IMR-90 (cell line): ENCODE results near the gene ADAMTS16. TPM values are rescaled to one million over a fixed set of nuclear protein-coding genes. Genes with fewer than 3 reads are reported as not detected.

Experiments
- ATAC-seq: fragments of 200-7000 bp; cut with Tn5 transposase; 2 replicates; pipeline ENCODE4 v1.9.1; 2020; ENCODE audit warnings: low read depth, mild to moderate bottlenecking, moderate library complexity
- BruUV-seq: library from RNA; stranded (reverse); fragments of 400-500 nt; replicated peaks from 2 replicates; lab custom pipeline; 2021; lab: Mats Ljungman, UMichigan
- CTCF ChIA-PET: fragments of 300-600 bp; formaldehyde crosslinking; extraction: SDS; loops from one replicate; lab custom pipeline; 2021; ENCODE audit warnings: antibody characterized with exemption; lab: Yijun Ruan, JAX
- POLR2A ChIA-PET: fragments of 300-600 bp; sonication (Branson Sonifier 250); formaldehyde crosslinking; loops from one replicate; lab custom pipeline; 2022; ENCODE audit warnings: antibody characterized with exemption; ENCODE audit not compliant: unreplicated experiment; lab: Charles Lee
- DNase-seq: peaks from one replicate; pipeline ENCODE4 v3.0.0; 2013
- H2AFZ ChIP-seq: replicated peaks from 2 replicates; pipeline ENCODE3; 2013; ENCODE audit warnings: low read length, mild to moderate bottlenecking; ENCODE audit not compliant: poor library complexity
- H2AK5ac ChIP-seq: 2 replicates; pipeline ENCODE4 v1.6.1; 2013; ENCODE audit warnings: low read depth, low read length, inconsistent platforms
- H2AK9ac ChIP-seq: replicated peaks from 2 replicates; pipeline ENCODE3; 2013; ENCODE audit warnings: mild to moderate bottlenecking, low read depth, low read length, moderate library complexity; ENCODE audit not compliant: poor library complexity
- H2BK120ac ChIP-seq: 2 replicates; pipeline ENCODE4 v1.6.1; 2013; ENCODE audit warnings: low read depth, low read length, inconsistent platforms
- H2BK15ac ChIP-seq: 3 replicates; pipeline ENCODE4 v1.6.1; 2013; ENCODE audit warnings: low read depth, low read length, inconsistent platforms
- H2BK20ac ChIP-seq: 2 replicates; pipeline ENCODE4 v1.6.1; 2013; ENCODE audit warnings: low read depth, mild to moderate bottlenecking, inconsistent platforms, low read length, moderate library complexity
- H2BK5ac ChIP-seq: 2 replicates; pipeline ENCODE4 v1.6.1; 2013; ENCODE audit warnings: mild to moderate bottlenecking, low read depth, low read length, inconsistent platforms; ENCODE audit not compliant: poor library complexity, severe bottlenecking
- H3K14ac ChIP-seq: replicated peaks from 2 replicates; pipeline ENCODE4 v1.6.1; 2013; ENCODE audit warnings: low read depth, low read length, inconsistent platforms
- H3K18ac ChIP-seq: 2 replicates; pipeline ENCODE4 v1.6.1; 2013; ENCODE audit warnings: low read depth, low read length, control low read depth
- H3K23ac ChIP-seq: 2 replicates; pipeline ENCODE4 v1.6.1; 2013; ENCODE audit warnings: low read depth, low read length, inconsistent platforms
- H3K27ac ChIP-seq: 2 replicates; pipeline ENCODE4 v1.5.1; 2013; ENCODE audit warnings: mild to moderate bottlenecking, control low read depth, low read length; ENCODE audit not compliant: insufficient read depth
- H3K27me3 ChIP-seq: 2 replicates; pipeline ENCODE4 v1.6.1; 2013; ENCODE audit warnings: low read length; ENCODE audit not compliant: control insufficient read depth, insufficient read depth
- H3K36me3 ChIP-seq: 2 replicates; pipeline ENCODE4 v1.6.1; 2013; ENCODE audit warnings: low read length, mixed read lengths; ENCODE audit not compliant: control insufficient read depth, insufficient read depth
- H3K4ac ChIP-seq: 2 replicates; pipeline ENCODE4 v1.6.1; 2013; ENCODE audit warnings: low read depth, low read length, inconsistent platforms
- H3K4me1 ChIP-seq: 2 replicates; pipeline ENCODE4 v1.6.1; 2013; ENCODE audit warnings: low read length, mixed read lengths; ENCODE audit not compliant: control insufficient read depth, insufficient read depth
- H3K4me2 ChIP-seq: 2 replicates; pipeline ENCODE4 v1.6.1; 2013; ENCODE audit warnings: low read depth, mild to moderate bottlenecking, control low read depth, low read length, moderate library complexity
- H3K4me3 ChIP-seq: 2 replicates; pipeline ENCODE4 v1.5.1; 2013; ENCODE audit warnings: low read depth, mild to moderate bottlenecking, control low read depth, low read length, moderate library complexity; ENCODE audit not compliant: insufficient read depth
- H3K56ac ChIP-seq: 2 replicates; pipeline ENCODE4 v1.6.1; 2013; ENCODE audit warnings: low read length, inconsistent platforms; ENCODE audit not compliant: insufficient read depth; ENCODE audit errors: extremely low read depth
- H3K79me1 ChIP-seq, 2 experiments: 2 replicates each; pipeline ENCODE4 v1.6.1; 2013; ENCODE audit warnings: low read length in 2 of 2, inconsistent platforms in 1 of 2, low read depth in 1 of 2
- H3K9ac ChIP-seq: 2 replicates; pipeline ENCODE4 v1.6.1; 2013; ENCODE audit warnings: low read depth, low read length, control low read depth
- H3K9me1 ChIP-seq: 2 replicates; pipeline ENCODE4 v1.6.1; 2013; ENCODE audit warnings: low read length, inconsistent platforms; ENCODE audit not compliant: insufficient read depth
- H3K9me3 ChIP-seq: 2 replicates; pipeline ENCODE4 v1.6.1; 2013; ENCODE audit warnings: low read length; ENCODE audit not compliant: control insufficient read depth, insufficient read depth
- H4K20me1 ChIP-seq: 2 replicates; pipeline ENCODE4 v1.6.1; 2013; ENCODE audit warnings: low read length, inconsistent platforms; ENCODE audit not compliant: insufficient read depth
- H4K5ac ChIP-seq: 2 replicates; pipeline ENCODE4 v1.6.1; 2013; ENCODE audit warnings: mild to moderate bottlenecking, low read depth, low read length, control low read depth
- H4K8ac ChIP-seq, 2 experiments: 2 replicates each; pipeline ENCODE4 v1.6.1; 2013; ENCODE audit warnings: low read depth in 2 of 2, low read length in 2 of 2, control low read depth in 1 of 2, inconsistent platforms in 1 of 2
- H4K91ac ChIP-seq: 2 replicates; pipeline ENCODE4 v1.6.1; 2013; ENCODE audit warnings: low read depth, low read length, inconsistent platforms; ENCODE audit not compliant: insufficient read depth
- CEBPB ChIP-seq: IDR thresholded peaks from 2 replicates; pipeline ENCODE4 v1.6.1; 2012; ENCODE audit warnings: low read depth, low read length, improper control_type of control experiment
- MXI1 ChIP-seq: IDR thresholded peaks from 2 replicates; pipeline ENCODE4 v1.6.1; 2012; ENCODE audit warnings: low read depth, mild to moderate bottlenecking, low read length, moderate library complexity, borderline replicate concordance
- RCOR1 ChIP-seq: IDR thresholded peaks from 2 replicates; pipeline ENCODE4 v1.6.1; 2012; ENCODE audit warnings: mild to moderate bottlenecking, low read length, improper control_type of control experiment; ENCODE audit not compliant: insufficient replicate concordance
- RFX5 ChIP-seq: IDR thresholded peaks from 2 replicates; pipeline ENCODE4 v1.8.0; 2012; ENCODE audit warnings: low read depth, mild to moderate bottlenecking, low read length, moderate library complexity
- WGBS, 2 experiments: methylation state at CpG; one replicate each; pipeline versions ENCODE4 v1.1.5 to v1.1.7; 2013; ENCODE audit warnings: missing lambda C conversion rate in 2 of 2; ENCODE audit not compliant: insufficient read length in 1 of 2; ENCODE audit errors: extremely low coverage in 2 of 2; 5-methylcytosine and 5-hydroxymethylcytosine counted together
- dilution Hi-C: fragments of 300-500 bp; cut with HindIII; formaldehyde crosslinking; loops from one replicate; pipeline ENCODE4 v1.14.3; 2018; ENCODE audit warnings: low sequenced_read_pairs; ENCODE audit not compliant: unreplicated experiment
- in situ Hi-C: fragments of 300-500 bp; cut with MboI; formaldehyde crosslinking; loops from 3 replicates; pipeline ENCODE4 v1.14.3; 2019; ENCODE audit warnings: low sequenced_read_pairs, inconsistent platforms, mixed read lengths
- intact Hi-C: fragments of 100-400 bp; cut with micrococcal nuclease; formaldehyde crosslinking; loops from 2 replicates; pipeline ENCODE4 v1.10.0; 2022
- polyA plus RNA-seq, 3 experiments: library from polyadenylated mRNA; depleted of rRNA; stranded (reverse); fragments of >200 nt; gene quantifications; 2 replicates each; pipeline ENCODE4 v1.2.3, GENCODE V29; 2012; ENCODE audit warnings: low replicate concordance in 1 of 3
- total RNA-seq: library from RNA; depleted of rRNA; stranded (reverse); fragments of >200 nt; gene quantifications from 2 replicates; pipeline ENCODE4 v1.2.3, GENCODE V29; 2012
- TF ChIP-seq, protein P1 (sequence below): conservative IDR thresholded peaks from 2 replicates; pipeline ENCODE4 v1.5.1; 2012; ENCODE audit warnings: mild to moderate bottlenecking, low read depth, low read length, improper control_type of control experiment

ADAMTS16 gene
- total and polyA plus RNA-seq, 2 of the 4 experiments (the other 2 are of a cell fraction) = 0.09 to 0.18 TPM

DNA sequence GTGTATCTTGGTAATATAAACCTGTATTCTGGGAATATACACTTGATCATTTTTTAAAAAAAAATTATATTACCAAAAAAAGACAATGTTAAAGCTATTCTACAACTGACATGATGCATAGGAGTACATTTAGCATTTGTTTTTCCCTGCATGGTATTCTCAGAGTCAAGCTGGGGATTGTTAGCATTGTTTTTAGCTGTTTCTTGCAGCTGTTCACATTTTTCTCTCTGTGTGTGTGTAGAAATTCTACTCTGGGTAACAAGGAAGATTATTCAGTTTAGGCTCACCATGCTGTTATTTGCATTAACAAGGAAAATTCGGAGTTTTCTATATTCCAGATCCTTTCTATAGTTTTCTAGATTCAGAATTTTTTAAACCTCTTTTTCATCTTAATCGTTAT is 62.2 kb downstream of the ADAMTS16 start:
- Histone ChIP-seq H3K27me3 (no peaks in the 10 kb centered on the region), H3K79me1 (no peaks in the 10 kb centered on the region), H3K56ac (no peak overlapping the region), H2BK20ac (no peak overlapping the region), H3K9me1 (no peaks in the 10 kb centered on the region), H2BK5ac (no peak overlapping the region), H3K4me2 (no peak overlapping the region), H4K91ac (no peak overlapping the region), H3K27ac (no peak overlapping the region), H2AK5ac (no peak overlapping the region), H3K36me3 (no peaks in the 10 kb centered on the region), H4K20me1 (no peaks in the 10 kb centered on the region), H4K5ac (no peak overlapping the region), H3K4me3 (no peak overlapping the region), H3K9ac (no peak overlapping the region), H2BK15ac (no peak overlapping the region), H2BK120ac (no peak overlapping the region), H3K18ac (no peak overlapping the region), H4K8ac (no peak overlapping the region), H3K4me1 (no peaks in the 10 kb centered on the region), H2AFZ (no peak overlapping the region), H3K9me3 (peaks cover 1% of the 10 kb centered on the region; the same call in 1 of the 2 replicates), H3K14ac (no peak overlapping the region), H3K4ac (no peak overlapping the region), H3K23ac (no peak overlapping the region), H2AK9ac (no peak overlapping the region)
- POLR2A ChIA-PET = no interaction called here
- DNase-seq (no peak), ATAC-seq (no peak)
- no TSS peak for BruUV-seq
- no peak for TF ChIP-seq RCOR1
- TF ChIP-seq, protein P1, sequence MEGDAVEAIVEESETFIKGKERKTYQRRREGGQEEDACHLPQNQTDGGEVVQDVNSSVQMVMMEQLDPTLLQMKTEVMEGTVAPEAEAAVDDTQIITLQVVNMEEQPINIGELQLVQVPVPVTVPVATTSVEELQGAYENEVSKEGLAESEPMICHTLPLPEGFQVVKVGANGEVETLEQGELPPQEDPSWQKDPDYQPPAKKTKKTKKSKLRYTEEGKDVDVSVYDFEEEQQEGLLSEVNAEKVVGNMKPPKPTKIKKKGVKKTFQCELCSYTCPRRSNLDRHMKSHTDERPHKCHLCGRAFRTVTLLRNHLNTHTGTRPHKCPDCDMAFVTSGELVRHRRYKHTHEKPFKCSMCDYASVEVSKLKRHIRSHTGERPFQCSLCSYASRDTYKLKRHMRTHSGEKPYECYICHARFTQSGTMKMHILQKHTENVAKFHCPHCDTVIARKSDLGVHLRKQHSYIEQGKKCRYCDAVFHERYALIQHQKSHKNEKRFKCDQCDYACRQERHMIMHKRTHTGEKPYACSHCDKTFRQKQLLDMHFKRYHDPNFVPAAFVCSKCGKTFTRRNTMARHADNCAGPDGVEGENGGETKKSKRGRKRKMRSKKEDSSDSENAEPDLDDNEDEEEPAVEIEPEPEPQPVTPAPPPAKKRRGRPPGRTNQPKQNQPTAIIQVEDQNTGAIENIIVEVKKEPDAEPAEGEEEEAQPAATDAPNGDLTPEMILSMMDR = no peak
- no peak for TF ChIP-seq CEBPB
- no peak for TF ChIP-seq RFX5
- TF ChIP-seq MXI1 = no peak
- in situ Hi-C loops = no loop called here
- CTCF ChIA-PET = no interaction called here
- dilution Hi-C loops = no loop called here
- no CpG with 5 or more reads among the region's 2 CpGs for WGBS, 2 experiments
- intact Hi-C loops = no loop called here
